ENCODE measurements around the gene CA10. TPM values are rescaled to one million over a fixed set of nuclear protein-coding genes. Genes with fewer than 3 reads are reported as not detected.

CA10 gene
- polyA plus RNA-seq, 1 experiment, result not detected

DNA sequence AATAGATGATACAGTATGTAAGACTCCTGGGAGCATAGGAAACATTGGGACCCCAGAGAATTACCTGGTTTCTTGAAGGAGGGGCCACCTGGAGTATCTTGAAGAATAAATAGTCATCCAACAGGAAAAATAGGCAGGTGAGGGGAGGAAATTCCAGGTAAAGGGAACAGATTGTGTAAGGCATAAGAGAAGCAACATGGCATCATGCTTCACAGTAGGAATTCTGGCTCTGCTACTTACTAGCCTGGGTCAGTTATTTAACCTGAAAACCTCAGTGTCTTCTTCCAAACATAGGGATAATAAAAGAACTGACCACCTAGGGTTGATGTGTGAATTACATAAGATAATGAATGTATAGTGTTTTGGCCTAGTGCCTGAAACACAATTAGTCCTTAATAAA, 122.1 kb downstream of the CA10 start:
- Histone ChIP-seq H3K27me3 (ENCODE audit: control insufficient read depth, insufficient read depth, low read length) (no peaks in the 10 kb centered on the region), H3K9me3 (ENCODE audit: control insufficient read depth, insufficient read depth, low read length) (peaks cover 11% of the 10 kb centered on the region; the same call in 1 of the 2 replicates), H3K27ac (ENCODE audit: low read depth, low read length) (no peak overlapping the region), H3K4me3 (ENCODE audit: low read depth, low read length) (no peak overlapping the region)
- no peak for DNase-seq (ENCODE audit: low read depth, low spot score)
- TF ChIP-seq, protein P1, sequence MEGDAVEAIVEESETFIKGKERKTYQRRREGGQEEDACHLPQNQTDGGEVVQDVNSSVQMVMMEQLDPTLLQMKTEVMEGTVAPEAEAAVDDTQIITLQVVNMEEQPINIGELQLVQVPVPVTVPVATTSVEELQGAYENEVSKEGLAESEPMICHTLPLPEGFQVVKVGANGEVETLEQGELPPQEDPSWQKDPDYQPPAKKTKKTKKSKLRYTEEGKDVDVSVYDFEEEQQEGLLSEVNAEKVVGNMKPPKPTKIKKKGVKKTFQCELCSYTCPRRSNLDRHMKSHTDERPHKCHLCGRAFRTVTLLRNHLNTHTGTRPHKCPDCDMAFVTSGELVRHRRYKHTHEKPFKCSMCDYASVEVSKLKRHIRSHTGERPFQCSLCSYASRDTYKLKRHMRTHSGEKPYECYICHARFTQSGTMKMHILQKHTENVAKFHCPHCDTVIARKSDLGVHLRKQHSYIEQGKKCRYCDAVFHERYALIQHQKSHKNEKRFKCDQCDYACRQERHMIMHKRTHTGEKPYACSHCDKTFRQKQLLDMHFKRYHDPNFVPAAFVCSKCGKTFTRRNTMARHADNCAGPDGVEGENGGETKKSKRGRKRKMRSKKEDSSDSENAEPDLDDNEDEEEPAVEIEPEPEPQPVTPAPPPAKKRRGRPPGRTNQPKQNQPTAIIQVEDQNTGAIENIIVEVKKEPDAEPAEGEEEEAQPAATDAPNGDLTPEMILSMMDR (IDR thresholded peaks at IDR 0.05; ENCODE audit: low read depth, low read length), result no peak
- ChIA-PET CTCF (no interaction called here), POLR2A (no interaction called here)

DNA sequence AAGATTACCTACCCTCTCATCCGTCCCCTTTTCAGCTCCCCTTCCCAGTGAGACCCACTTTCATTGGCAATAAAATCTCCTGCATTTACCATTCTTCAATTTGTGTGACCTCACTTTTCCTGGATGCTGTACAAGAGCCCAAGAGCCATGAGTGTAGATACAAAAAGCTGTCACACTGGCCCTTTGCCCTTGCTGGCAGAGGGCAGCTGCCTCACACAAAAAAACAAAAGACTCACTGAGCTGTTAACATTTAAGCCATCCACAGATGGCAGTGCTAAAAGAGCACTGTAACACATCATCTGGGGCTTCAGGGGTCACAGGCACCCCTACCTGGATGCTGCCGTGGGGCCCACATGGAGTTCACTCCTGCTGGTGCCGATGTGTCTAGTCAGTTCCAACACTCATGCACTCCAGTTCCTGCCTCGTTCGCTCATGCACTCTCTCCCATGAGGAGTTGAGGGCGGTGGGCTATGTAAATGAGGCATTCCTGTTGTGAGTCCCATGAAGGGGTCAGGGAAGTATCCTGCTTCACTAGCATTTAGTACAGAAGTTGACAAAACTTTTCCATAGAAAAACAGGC, 123.1 kb downstream of the CA10 start:
- H3K27ac ChIP-seq (ENCODE audit: low read depth, low read length), result no peak overlapping the region
- TF ChIP-seq, protein P1 (IDR thresholded peaks at IDR 0.05; ENCODE audit: low read depth, low read length), result no peak
- no peak for DNase-seq (ENCODE audit: low read depth, low spot score)
- H3K27me3 ChIP-seq (ENCODE audit: control insufficient read depth, insufficient read depth, low read length), result no peaks in the 10 kb centered on the region
- no peak overlapping the region for H3K4me3 ChIP-seq (ENCODE audit: low read depth, low read length)
- ChIA-PET POLR2A (no interaction called here), CTCF (no interaction called here)
- peaks cover 17% of the 10 kb centered on the region; the same call in 1 of the 2 replicates for H3K9me3 ChIP-seq (ENCODE audit: control insufficient read depth, insufficient read depth, low read length)

DNA sequence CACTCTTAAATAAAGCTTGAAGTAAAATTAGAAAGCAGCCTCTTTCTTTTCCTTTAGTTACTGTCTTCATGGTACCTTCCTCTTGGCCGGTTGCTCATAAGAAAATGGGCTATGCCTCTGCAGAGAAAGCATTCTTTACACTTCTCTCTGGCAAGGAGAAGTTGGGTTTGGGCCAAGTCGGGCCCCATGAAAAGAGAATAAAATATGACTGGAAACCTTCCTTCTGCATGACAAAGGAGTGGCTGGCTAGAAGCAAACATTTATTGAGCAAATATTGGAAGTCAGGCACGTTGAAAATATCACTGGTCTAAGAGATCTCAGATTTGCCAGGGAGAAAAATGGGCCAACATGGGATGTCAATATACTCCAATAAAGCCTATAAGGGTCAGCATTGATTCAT, 126.1 kb downstream of the CA10 start:
- no peaks in the 10 kb centered on the region for H3K27me3 ChIP-seq (ENCODE audit: control insufficient read depth, insufficient read depth, low read length)
- ChIA-PET CTCF (no interaction called here), POLR2A (no interaction called here)
- TF ChIP-seq, protein P1 (IDR thresholded peaks at IDR 0.05; ENCODE audit: low read depth, low read length), result no peak
- no peak overlapping the region for H3K27ac ChIP-seq (ENCODE audit: low read depth, low read length)
- H3K9me3 ChIP-seq (ENCODE audit: control insufficient read depth, insufficient read depth, low read length), result peaks cover 17% of the 10 kb centered on the region; the same call in 1 of the 2 replicates
- H3K4me3 ChIP-seq (ENCODE audit: low read depth, low read length), result no peak overlapping the region
- no peak for DNase-seq (ENCODE audit: low read depth, low spot score)

DNA sequence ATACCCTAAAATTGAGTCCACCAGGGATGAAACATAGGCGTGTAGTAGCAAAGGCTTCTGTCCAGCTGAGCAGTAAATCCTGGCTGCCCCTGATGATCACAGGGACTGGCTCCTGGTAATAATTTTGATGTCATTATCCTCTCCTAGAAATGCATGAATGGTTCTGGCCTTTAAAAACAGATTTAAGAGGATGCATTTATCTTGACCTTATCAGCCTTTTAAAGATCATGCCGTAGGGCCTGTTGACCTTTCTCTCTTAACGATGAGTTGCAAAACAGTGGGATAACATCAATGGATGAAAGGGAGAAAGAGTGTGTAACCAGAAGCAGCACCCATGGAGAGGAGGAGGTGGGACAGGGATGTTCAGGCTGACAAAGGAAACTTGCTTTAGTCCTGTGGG, 128.5 kb downstream of the CA10 start:
- ChIA-PET POLR2A (no interaction called here), CTCF (no interaction called here)
- TF ChIP-seq, protein P1 (IDR thresholded peaks at IDR 0.05; ENCODE audit: low read depth, low read length), result no peak
- DNase-seq (ENCODE audit: low read depth, low spot score), result no peak
- no peak overlapping the region for H3K27ac ChIP-seq (ENCODE audit: low read depth, low read length)
- H3K27me3 ChIP-seq (ENCODE audit: control insufficient read depth, insufficient read depth, low read length), result no peaks in the 10 kb centered on the region
- H3K4me3 ChIP-seq (ENCODE audit: low read depth, low read length), result no peak overlapping the region
- H3K9me3 ChIP-seq (ENCODE audit: control insufficient read depth, insufficient read depth, low read length), result peaks cover 8% of the 10 kb centered on the region; the same call in 1 of the 2 replicates

DNA sequence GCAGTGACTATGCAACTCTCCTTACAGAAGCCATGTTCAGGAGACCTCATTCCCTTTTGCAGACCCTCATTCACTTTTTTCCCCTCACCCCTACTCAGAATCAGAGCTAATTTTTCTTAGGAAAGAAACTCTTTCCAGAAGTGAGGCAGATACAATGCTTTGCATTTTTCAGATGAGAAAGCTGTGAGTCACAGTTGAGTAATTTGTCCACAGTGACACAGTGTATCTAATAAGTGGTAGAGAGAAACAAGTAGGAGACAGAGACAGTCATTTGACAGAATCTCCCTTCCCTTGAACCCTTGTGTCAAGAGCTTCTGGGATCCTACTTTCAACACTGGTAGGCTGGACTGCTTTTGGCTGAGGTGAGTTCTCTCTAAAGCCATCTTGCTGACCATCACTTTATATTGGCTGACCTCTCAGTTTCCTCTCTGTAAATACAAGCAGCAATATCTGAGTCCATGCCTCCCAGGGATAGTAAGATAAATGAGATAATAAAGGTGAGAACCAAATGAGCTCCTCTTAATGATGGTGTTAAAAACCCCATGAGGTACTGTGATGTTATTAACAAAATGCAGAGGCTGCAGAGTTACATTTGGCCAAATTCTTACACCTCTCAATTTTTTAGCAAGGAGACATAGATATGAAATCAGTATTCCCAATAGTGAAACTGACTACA, 130.8 kb downstream of the CA10 start:
- Histone ChIP-seq H3K9me3 (ENCODE audit: control insufficient read depth, insufficient read depth, low read length) (0 out of 2 replicates have a peak, but pooled peaks cover 6% of the 10 kb centered on the region), H3K27me3 (ENCODE audit: control insufficient read depth, insufficient read depth, low read length) (no peaks in the 10 kb centered on the region), H3K27ac (ENCODE audit: low read depth, low read length) (no peak overlapping the region), H3K4me3 (ENCODE audit: low read depth, low read length) (no peak overlapping the region)
- TF ChIP-seq, protein P1 (IDR thresholded peaks at IDR 0.05; ENCODE audit: low read depth, low read length), result no peak
- ChIA-PET CTCF (no interaction called here), POLR2A (no interaction called here)
- no peak for DNase-seq (ENCODE audit: low read depth, low spot score)
